Keratinocyte (primary cell): ENCODE measurements around the gene ASCC3. TPM values are rescaled to one million over a fixed set of nuclear protein-coding genes. Genes with fewer than 3 reads are reported as not detected.

Experiments
- DNase-seq: peaks from one replicate; pipeline ENCODE4 v3.0.0-alpha.2; 2011; ENCODE audit warnings: low read depth, missing footprints, low spot score
- FAIRE-seq: peaks from 2 replicates; lab custom pipeline; 2011; peaks lifted over from hg19 to GRCh38; lab: Jason Lieb, UNC
- H2AFZ ChIP-seq: 2 replicates; pipeline ENCODE4 v1.6.0; 2012; ENCODE audit warnings: low read length, control low read depth, inconsistent platforms; ENCODE audit not compliant: control insufficient read depth
- H3K27ac ChIP-seq: 2 replicates; pipeline ENCODE4 v1.5.1; 2011; ENCODE audit warnings: low read length; ENCODE audit not compliant: control insufficient read depth, insufficient read depth
- H3K27me3 ChIP-seq: 3 replicates; pipeline ENCODE4 v1.6.0; 2011; ENCODE audit warnings: low read length; ENCODE audit not compliant: control insufficient read depth, insufficient read depth; ENCODE audit errors: extremely low read depth
- H3K36me3 ChIP-seq, 2 experiments: 2 replicates in 1 of 2; 3 replicates in 1 of 2; pipeline ENCODE4 v1.5.1; 2011; ENCODE audit warnings: low read length in 2 of 2, mild to moderate bottlenecking in 1 of 2; ENCODE audit not compliant: control insufficient read depth in 2 of 2, insufficient read depth in 2 of 2; ENCODE audit errors: extremely low read depth in 1 of 2
- H3K4me1 ChIP-seq: 3 replicates; pipeline ENCODE4 v1.5.1; 2011; ENCODE audit warnings: low read length; ENCODE audit not compliant: control insufficient read depth, insufficient read depth; ENCODE audit errors: extremely low read depth
- H3K4me2 ChIP-seq: 3 replicates; pipeline ENCODE4 v1.6.0; 2011; ENCODE audit warnings: low read depth, low read length; ENCODE audit not compliant: control insufficient read depth, insufficient read depth; ENCODE audit errors: extremely low read depth
- H3K4me3 ChIP-seq, 3 experiments: fragments of 200-600 bp in 1 of 3; sonication (generic) in 1 of 3; 2 replicates in 2 of 3; 3 replicates in 1 of 3; pipeline ENCODE4 v1.5.1; 2011 to 2016; ENCODE audit warnings: low read length in 3 of 3, mild to moderate bottlenecking in 3 of 3, control low read depth in 2 of 3, inconsistent platforms in 1 of 3, low read depth in 1 of 3, mixed read lengths in 1 of 3, mixed run types in 1 of 3, moderate library complexity in 1 of 3; ENCODE audit not compliant: control insufficient read depth in 2 of 3, insufficient read depth in 2 of 3; ENCODE audit errors: extremely low read depth in 1 of 3
- H3K79me2 ChIP-seq: 2 replicates; pipeline ENCODE4 v1.6.0; 2012; ENCODE audit warnings: low read length; ENCODE audit not compliant: control insufficient read depth, insufficient read depth
- H3K9ac ChIP-seq: 3 replicates; pipeline ENCODE4 v1.6.0; 2011; ENCODE audit warnings: low read length; ENCODE audit not compliant: control insufficient read depth, insufficient read depth; ENCODE audit errors: extremely low read depth
- H3K9me1 ChIP-seq: 3 replicates; pipeline ENCODE4 v1.6.0; 2011; ENCODE audit warnings: low read length; ENCODE audit not compliant: control insufficient read depth, insufficient read depth; ENCODE audit errors: extremely low read depth
- H3K9me3 ChIP-seq: 2 replicates; pipeline ENCODE4 v1.5.1; 2012; ENCODE audit warnings: low read depth, low read length; ENCODE audit not compliant: control insufficient read depth
- H4K20me1 ChIP-seq: 3 replicates; pipeline ENCODE4 v1.6.0; 2011; ENCODE audit warnings: low read length; ENCODE audit not compliant: control insufficient read depth, insufficient read depth; ENCODE audit errors: extremely low read depth
- CTCF ChIP-seq, 3 experiments: IDR thresholded peaks in 1 of 3; conservative IDR thresholded peaks in 1 of 3; optimal IDR thresholded peaks in 1 of 3; 2 replicates in 2 of 3; 3 replicates in 1 of 3; pipeline versions ENCODE3 to v1.5.1; 2011; ENCODE audit warnings: low read length in 3 of 3, mild to moderate bottlenecking in 3 of 3, moderate library complexity in 2 of 3, control low read depth in 1 of 3, inconsistent platforms in 1 of 3; ENCODE audit not compliant: insufficient read depth in 2 of 3; ENCODE audit errors: extremely low read depth in 1 of 3
- EZH2 ChIP-seq: IDR thresholded peaks from one replicate; pipeline ENCODE4 v1.6.1; 2012; ENCODE audit warnings: inconsistent platforms, mild to moderate bottlenecking, low read length, moderate library complexity
- dilution Hi-C: fragments of 300-500 bp; cut with MboI; formaldehyde crosslinking; loops from one replicate; pipeline ENCODE4 v1.7.0; 2020; ENCODE audit warnings: low sequenced_read_pairs; ENCODE audit not compliant: extremely low pct_ligation_motif_present
- polyA plus RNA-seq, 5 experiments: library from polyadenylated mRNA; depleted of rRNA in 3 of 5; stranded (reverse) in 3 of 5; stranded (forward) in 1 of 5; unstranded in 1 of 5; fragments of >200 nt; gene quantifications; 1 replicate in 1 of 5; 2 replicates in 3 of 5; 3 replicates in 1 of 5; pipeline versions ENCODE4 v1.2.1 to v1.2.3, GENCODE V29; 2011 to 2012; ENCODE audit warnings: missing spikeins in 2 of 5, low read depth in 1 of 5, low replicate concordance in 1 of 5

The ASCC3 gene
- polyA plus RNA-seq, 1 donor (not counting 4 experiments of a cell fraction or from before 2014, with no cell fraction given), result 58.6 TPM

- Histone ChIP-seq H3K9me3 (no peaks in the 10 kb centered on the region), H3K4me2 (no peak overlapping the region), H2AFZ (no peak overlapping the region), H3K27ac (no peak overlapping the region), H3K36me3 (no peaks in the 10 kb centered on the region), H3K4me3 (no peak overlapping the region), H3K27me3 (no peaks in the 10 kb centered on the region), H3K79me2 (no peaks in the 10 kb centered on the region), H4K20me1 (no peaks in the 10 kb centered on the region), H3K9ac (no peak overlapping the region), H3K4me1 (no peaks in the 10 kb centered on the region), H3K9me1 (no peaks in the 10 kb centered on the region)
- dilution Hi-C loops, result no loop called here
- no peak for FAIRE-seq
- DNase-seq, result no peak
- TF ChIP-seq EZH2, result no peak
- TF ChIP-seq CTCF (optimal IDR thresholded peaks at IDR 0.05 in 1 of 3, IDR thresholded peaks at IDR 0.05 in 1 of 3, conservative IDR thresholded peaks at IDR 0.05 in 1 of 3; ENCODE audit: extremely low read depth in 1 of 3, insufficient read depth in 2 of 3, low read length in 3 of 3), result no peak
Measured at GRCh38 chr6:100538086-100538485, 343.0 kb downstream of the ASCC3 start.

GRCh38 chr6:100518588-100518987, 362.5 kb downstream of the ASCC3 start:
- dilution Hi-C loops, result no loop called here
- no peak overlapping the region for H2AFZ ChIP-seq
- FAIRE-seq, result no peak
- H3K9me1 ChIP-seq, result no peaks in the 10 kb centered on the region
- no peaks in the 10 kb centered on the region for H4K20me1 ChIP-seq
- no peak overlapping the region for H3K9ac ChIP-seq
- H3K36me3 ChIP-seq, result peaks cover 0 to 5% of the 10 kb centered on the region in 2 experiments
- H3K4me2 ChIP-seq, result no peak overlapping the region
- no peaks in the 10 kb centered on the region for H3K4me1 ChIP-seq
- H3K79me2 ChIP-seq, result no peaks in the 10 kb centered on the region
- no peak for DNase-seq
- H3K27me3 ChIP-seq, result no peaks in the 10 kb centered on the region
- no peaks in the 10 kb centered on the region for H3K9me3 ChIP-seq
- H3K4me3 ChIP-seq, result no peak overlapping the region
- no peak overlapping the region for H3K27ac ChIP-seq
- TF ChIP-seq EZH2 (no peak), CTCF (optimal IDR thresholded peaks at IDR 0.05 in 1 of 3, IDR thresholded peaks at IDR 0.05 in 1 of 3, conservative IDR thresholded peaks at IDR 0.05 in 1 of 3; ENCODE audit: extremely low read depth in 1 of 3, insufficient read depth in 2 of 3, low read length in 3 of 3) (no peak)
